ENCODE measurements around the gene ZNG1F.
"Not testable (repeated sequence)": the region's sequence is repeated elsewhere in the genome, so short reads cannot be mapped to it uniquely, and the experiment has no call there.

ZNG1F gene

DNA sequence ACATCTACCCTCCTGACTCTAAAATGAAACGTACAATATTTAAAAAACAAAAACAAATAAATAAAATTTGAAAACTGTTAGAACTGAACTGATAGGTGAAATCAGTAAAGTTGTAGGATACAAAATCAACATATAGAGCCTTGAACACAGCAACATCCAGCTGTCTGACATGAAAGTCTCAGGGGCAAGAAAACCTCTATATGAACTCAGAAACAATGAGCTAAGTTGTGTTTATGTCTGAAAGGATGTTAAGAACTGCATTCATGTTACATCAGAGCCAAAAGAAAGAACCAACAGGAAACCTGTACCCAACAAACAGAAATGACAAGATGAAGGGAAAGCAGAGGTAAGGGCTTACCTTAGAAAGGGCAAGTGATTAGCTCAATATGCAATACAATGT is 102.4 kb downstream of the ZNG1F start:
- not testable (repeated sequence) for DNase-seq (ENCODE audit: low read depth, low spot score)

DNA sequence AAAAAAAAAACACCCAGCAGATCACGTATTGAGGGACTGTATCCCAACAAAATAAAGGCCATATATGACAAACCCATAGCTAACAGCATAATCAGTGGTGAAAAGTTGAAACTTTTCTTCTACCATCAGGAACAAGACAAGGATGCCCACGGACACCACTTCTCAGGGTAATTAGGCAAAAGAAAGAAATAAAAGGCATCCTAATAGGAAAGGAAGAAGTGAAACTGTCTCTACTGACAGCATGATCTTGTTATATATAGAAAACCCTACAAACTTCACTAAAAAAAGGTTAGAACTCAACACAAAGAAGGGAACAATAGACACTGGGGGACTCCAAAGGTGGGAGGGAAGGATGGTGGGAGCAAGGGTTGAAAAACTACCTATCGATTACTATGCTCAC is 102.9 kb downstream of the ZNG1F start:
- not testable (repeated sequence) for DNase-seq (ENCODE audit: low read depth, low spot score)

DNA sequence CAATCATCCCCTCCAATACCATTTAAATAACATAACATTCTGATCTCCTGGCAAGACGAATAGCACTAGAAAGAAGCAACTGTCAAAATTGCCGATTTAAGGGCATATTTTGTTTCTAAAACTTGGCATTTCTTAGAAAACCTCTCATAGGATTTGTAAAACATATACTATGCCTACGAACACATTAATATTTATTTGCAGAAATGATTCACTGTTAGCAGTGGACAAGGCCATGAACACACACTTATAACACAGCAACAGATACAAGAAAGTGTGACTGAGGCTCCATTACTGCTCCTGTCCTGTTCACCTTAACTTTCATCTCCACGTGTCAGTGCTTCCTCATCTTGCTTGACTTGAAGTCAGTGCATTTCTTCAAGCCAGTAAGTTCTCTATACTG is 106.8 kb downstream of the ZNG1F start:
- not testable (repeated sequence) for DNase-seq (ENCODE audit: low read depth, low spot score)

Measured in ELF-1 (cell line).